Measurements from ENCODE around the gene ARSK.

Gene ARSK

DNA sequence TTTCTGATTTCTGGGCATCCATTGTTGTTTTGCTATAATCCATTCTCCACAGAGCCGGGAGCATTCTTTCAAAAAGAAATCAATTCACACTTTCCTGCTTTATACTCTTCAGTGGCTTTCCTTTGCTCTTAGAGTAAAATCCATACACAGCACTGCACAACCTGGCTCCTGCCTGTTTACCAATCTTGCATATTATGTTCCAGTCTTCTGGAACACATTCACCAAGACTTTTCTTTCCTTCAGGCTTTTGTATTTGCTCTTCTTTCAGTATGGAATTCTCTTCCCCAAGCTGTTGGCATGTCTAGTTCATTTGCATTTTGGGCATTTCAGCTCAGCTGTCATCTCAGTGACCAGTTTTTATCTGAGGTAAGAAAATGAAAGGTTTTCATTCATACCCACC is 97.9 kb downstream of the ARSK start:
- DNase-seq = no peak

DNA sequence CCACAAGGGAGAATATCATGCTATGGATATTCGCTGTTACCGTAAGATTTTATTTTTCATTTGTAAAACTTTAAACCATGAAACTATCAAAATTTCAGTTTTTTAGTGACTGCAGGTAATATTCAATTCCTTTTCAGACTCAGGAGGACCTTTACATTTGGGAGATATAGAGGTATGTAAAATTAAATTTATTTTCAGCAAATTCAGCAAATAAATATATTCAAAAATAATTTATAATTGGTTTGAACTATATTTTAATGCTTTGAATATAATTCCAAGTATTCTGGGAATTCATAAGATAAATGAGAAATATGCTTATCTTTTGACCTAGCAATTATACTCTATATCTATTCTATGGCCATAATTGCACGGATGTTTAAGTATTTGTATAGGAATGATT is 99.3 kb downstream of the ARSK start:
- DNase-seq = no peak
